ENCODE results near the gene CIRBP. TPM values are rescaled to one million over a fixed set of nuclear protein-coding genes. Genes with fewer than 3 reads are reported as not detected.

Gene CIRBP
- total and polyA plus RNA-seq, 9 donors: 602 to 1,254 (median 855) TPM

- TF ChIP-seq EP300 (IDR thresholded peaks at IDR 0.05) (no peak), POLR2A (IDR thresholded peaks at IDR 0.05) (no peak), CTCF (IDR thresholded peaks at IDR 0.05) (no peak)
- Histone ChIP-seq H3K4me1 (ENCODE audit: insufficient read depth) (peaks cover 3% of the 10 kb centered on the region), H3K27ac (no peak overlapping the region), H3K4me3 (no peak overlapping the region), H3K9me3 (no peaks in the 10 kb centered on the region), H3K27me3 (no peaks in the 10 kb centered on the region), H3K36me3 (no peaks in the 10 kb centered on the region)
- no peak for DNase-seq
- intact Hi-C loops (cut with DNase I): no loop called here
- 91 to 92% (median 91%) methylated on average over 11 to 16 of the region's 16 CpGs for WGBS, 3 donors
Measured at GRCh38 chr19:1224047-1224825, 44.9 kb upstream of the CIRBP start.

- no peak for DNase-seq
- Histone ChIP-seq H3K27me3 (no peaks in the 10 kb centered on the region), H3K4me3 (no peak overlapping the region), H3K27ac (no peak overlapping the region), H3K36me3 (no peaks in the 10 kb centered on the region), H3K4me1 (ENCODE audit: insufficient read depth) (peaks cover 3% of the 10 kb centered on the region), H3K9me3 (no peaks in the 10 kb centered on the region)
- TF ChIP-seq POLR2A (IDR thresholded peaks at IDR 0.05) (no peak), EP300 (IDR thresholded peaks at IDR 0.05) (no peak), CTCF (IDR thresholded peaks at IDR 0.05) (no peak)
- 84 to 86% (median 85%) methylated on average over 16 of the region's 16 CpGs for WGBS, 3 donors
- intact Hi-C loops (cut with DNase I): no loop called here
Measured at GRCh38 chr19:1224847-1225246, 44.3 kb upstream of the CIRBP start.

GRCh38 chr19:1225440-1226226 lies 43.5 kb upstream of the CIRBP start:
- Histone ChIP-seq H3K4me1 (ENCODE audit: insufficient read depth) (peaks cover 3% of the 10 kb centered on the region), H3K27ac (no peak overlapping the region), H3K9me3 (no peaks in the 10 kb centered on the region), H3K36me3 (no peaks in the 10 kb centered on the region), H3K27me3 (no peaks in the 10 kb centered on the region), H3K4me3 (no peak overlapping the region)
- DNase-seq: no peak
- TF ChIP-seq EP300 (IDR thresholded peaks at IDR 0.05) (no peak), POLR2A (IDR thresholded peaks at IDR 0.05) (no peak), CTCF (IDR thresholded peaks at IDR 0.05) (no peak)
- WGBS, 3 donors: 84 to 89% (median 86%) methylated on average over 29 of the region's 29 CpGs
- intact Hi-C loops (cut with DNase I): no loop called here

GRCh38 chr19:1226227-1226518 lies 43.0 kb upstream of the CIRBP start:
- H3K9me3 ChIP-seq: no peaks in the 10 kb centered on the region
- peaks cover 3% of the 10 kb centered on the region for H3K4me1 ChIP-seq (ENCODE audit: insufficient read depth)
- 89 to 96% (median 92%) methylated on average over 8 to 11 of the region's 11 CpGs for WGBS, 3 donors
- H3K36me3 ChIP-seq: no peaks in the 10 kb centered on the region
- no peaks in the 10 kb centered on the region for H3K27me3 ChIP-seq
- TF ChIP-seq POLR2A (IDR thresholded peaks at IDR 0.05): no peak
- TF ChIP-seq EP300 (IDR thresholded peaks at IDR 0.05): no peak
- TF ChIP-seq CTCF (IDR thresholded peaks at IDR 0.05): no peak
- H3K27ac ChIP-seq: no peak overlapping the region
- DNase-seq: no peak
- intact Hi-C loops (cut with DNase I): no loop called here
- H3K4me3 ChIP-seq: no peak overlapping the region
